CD4-positive, alpha-beta T cell treated with Interferon alpha-2 for 1 hour (primary cell): Measurements from ENCODE around the gene UVRAG.

ENCODE experiments used
- DNase-seq, 2 donors: peaks; one replicate each; pipeline ENCODE4 v3.0.0-alpha.2; 2020 to 2022

The UVRAG gene

DNA sequence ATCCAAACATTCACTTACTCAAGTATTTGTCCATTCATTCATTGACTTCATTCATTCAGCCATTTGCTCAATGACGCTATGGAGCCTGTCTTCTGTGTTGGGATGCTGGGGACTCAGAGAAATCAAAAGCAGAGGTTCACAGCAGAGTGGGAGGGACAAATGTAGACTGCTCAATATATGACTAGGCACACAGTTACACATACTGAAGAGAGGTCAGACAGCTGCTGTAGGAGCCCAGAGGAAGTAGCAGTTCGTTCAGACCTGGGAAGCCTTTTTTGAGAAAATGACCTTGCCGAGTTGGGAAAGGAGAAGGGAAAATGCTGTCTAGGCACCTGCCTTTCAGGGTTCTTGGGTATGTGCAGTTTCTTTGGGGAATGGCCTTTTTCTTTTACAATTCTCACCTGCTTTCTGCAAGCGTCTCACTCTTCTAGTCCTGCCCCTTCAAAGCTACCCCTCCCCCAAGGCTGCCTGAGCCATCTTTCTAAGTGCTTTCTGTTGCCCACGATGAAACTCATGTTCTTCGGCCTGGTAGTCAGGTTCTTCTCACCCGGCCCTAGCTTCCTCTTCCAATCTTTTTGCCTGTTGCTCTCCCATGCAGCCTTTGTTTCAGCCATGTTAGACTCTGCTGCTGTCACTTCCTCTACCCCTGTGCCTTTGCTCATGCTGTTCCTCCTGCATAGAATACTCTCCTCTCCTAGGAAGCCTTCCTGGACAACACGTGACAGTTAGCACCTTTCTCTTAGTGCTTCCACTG is 4.2 kb upstream of the UVRAG start:
- no peak for DNase-seq

DNA sequence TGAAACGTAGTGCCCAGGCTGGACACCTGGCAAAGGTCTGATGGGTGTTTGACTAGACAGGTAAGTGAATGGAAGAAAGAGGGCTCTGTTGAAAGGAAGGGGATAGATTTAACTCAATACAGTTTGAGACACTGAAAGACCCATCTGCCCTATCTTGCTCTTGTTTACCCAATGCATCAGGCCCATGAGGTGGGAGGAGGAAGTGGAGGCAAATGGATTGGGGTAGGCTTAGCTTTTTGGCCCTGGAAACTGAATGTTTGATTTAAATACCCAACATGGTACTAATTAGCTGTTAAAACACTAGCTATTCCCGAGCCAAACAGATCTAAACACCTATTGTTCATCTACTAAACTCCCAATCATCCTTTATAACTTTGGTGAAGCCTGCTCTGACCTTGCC is 3.5 kb upstream of the UVRAG start:
- DNase-seq, result no peak

DNA sequence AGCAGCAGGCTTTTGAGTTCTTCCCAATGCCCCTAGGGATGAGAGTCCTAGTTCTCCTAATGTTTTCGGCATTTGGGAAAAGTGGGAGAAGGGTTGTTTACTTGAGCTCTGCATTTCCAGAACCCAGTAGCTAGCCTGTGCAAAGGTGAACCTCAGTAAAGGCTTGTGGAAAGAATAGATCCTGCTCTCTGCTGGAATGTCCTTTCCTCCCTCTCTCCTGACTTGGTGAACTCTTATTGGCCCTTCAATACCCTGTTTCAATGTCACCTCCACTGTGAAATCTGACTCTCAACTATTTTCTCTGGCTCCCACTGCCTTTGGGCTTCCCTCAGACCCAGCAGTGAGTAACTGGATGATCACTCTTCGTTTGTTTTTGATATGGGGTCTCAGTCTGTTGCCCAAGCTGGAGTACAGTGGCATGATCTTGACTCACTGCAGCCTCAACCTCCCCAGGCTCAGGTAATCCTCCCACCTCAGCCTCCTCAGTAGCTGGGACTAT is 2.4 kb upstream of the UVRAG start:
- DNase-seq, result no peak

DNA sequence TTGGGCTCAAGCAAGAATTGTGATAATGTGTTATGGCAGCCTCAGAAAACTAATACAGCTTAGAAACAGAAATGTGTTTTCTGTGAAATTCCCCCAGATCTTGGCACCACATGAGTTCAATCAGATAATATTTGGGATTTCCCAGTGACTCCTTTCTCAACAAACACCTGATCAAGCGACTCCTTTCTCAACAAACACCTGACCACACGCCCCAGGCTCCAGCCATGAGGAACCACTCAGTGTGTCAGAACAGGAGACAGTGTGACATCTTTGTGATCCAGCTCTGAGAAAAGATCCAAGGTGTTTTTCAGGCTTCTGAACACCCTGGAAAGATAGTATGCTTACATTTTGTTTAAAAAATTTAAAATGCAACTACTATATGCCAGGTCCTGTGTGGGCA is 1.9 kb upstream of the UVRAG start:
- no peak for DNase-seq

DNA sequence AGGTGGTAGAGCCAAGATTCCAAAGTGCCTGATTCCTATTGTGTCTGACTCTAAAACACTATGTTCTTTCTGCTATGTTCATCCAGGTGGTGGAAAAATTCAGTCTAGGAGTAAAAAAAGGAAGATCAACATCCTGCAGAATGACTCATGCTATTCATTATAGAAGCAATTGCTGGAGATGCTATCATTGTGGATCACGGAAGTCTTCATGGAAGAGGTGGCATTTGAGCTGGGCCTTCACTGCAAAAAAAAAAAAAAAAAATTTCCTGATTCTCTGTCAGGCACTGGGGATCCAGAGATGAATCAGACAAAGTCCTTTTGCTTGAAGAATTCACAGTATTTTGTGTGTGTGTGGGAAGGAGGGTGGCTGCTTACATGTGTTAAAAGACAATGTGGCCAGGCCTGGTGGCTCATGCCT is 1.4 kb upstream of the UVRAG start:
- DNase-seq, result no peak

DNA sequence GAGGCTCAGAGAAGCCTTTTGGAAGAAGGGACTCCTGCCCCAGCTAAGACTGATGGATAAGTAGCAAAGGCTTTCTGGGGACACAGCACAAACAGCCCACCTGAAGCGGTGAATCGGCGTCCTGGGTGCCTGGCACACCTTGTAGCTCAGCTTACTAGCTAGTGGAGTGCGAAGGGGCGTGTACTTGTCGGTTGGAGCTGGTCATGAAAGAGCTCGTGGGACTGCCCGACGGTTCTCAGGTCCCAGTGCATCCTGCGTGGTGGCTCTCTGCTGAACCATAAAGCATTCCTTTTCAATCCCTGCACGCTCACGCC is 690 bp upstream of the UVRAG start:
- DNase-seq, result no peak

DNA sequence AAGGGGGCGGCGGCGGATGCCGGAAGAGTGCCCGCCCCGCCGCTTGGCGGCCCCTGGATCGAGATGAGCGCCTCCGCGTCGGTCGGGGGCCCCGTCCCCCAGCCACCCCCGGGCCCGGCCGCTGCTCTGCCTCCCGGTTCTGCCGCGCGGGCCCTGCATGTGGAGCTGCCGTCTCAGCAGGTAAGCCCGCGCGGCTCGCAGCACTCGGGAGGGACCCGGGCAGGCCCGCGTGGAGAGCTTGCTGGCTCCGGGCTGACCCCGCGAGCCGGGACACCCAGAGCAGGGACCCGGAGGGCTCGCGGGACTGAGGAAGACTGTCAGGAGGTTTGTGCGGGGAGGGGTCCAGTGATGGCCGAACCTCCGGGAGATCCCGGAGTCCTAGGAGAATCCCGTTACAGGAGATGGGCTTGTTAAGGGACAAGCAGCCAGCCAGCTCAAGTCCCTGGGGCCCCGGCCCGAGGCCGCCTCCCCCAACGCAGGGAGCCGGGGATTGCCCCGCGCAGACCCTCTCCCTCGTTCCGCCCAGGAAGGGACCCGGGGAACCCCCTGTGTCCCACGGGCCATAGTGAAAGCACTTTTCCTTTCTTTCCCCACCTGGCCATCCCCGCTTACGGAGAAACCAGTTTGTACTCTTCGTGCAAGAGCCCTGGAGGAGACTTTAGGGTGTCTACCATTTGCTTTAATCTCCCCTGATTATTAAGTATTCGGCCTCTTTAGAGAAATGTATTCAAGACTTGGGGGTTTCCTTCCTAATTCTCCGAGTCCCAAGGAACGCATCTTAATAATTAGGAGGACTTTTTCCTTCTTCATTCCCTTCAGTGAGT is 547 bp downstream of the UVRAG start:
- peak; percentile 45 to 66 for DNase-seq

DNA sequence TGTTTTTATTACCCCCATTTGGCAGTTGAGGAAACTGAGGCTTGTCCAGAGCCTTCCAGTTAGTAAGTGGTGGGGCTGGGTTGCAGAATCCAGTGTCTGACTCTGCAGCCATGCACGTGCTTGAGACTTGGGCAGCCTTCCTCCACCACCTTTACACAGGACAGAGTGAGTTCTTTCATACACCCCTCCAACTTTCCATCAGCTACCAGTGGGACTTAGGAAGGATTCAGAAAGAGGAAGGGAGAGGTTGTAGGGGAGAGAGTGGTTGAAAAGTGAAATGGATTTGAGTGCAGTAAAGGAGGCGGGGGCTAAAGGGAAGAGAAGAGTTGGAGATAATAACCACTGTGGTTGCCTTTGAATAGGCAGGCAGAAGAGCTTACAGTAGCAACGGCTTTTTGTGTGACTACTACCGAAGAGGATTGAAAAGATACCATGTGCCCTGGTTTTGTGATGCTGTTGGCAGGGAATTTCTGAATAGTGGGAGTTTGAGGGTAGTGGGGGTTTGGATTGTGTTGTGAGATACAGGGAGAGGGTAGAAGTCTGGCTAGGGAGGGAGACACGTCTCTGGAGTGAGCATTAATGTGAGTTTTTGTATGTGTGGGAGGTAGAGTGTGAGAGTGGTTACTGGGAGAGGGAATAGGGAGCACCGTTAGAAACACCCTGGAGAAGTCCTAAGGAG is 1.7 kb downstream of the UVRAG start:
- DNase-seq, result peak in 1 of 2 donors; percentile 25

DNA sequence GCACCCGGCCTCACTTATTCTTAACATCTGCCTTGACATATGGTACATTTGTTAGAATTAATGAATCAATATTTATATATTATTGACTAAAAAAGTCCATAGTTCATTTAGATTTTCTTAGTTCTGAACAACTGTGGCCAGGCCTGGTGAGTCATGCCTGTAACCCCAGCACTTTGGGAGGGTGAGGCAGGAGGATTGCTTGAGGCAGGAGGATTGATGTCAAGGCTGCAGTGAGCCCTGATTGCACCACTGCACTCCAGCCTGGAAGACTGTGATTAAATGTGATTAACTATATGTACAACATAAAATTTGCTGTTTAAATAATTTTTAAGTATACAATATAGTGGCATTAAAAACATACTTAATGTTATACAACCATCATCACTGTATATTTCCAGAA is 5.6 kb downstream of the UVRAG start:
- no peak for DNase-seq

DNA sequence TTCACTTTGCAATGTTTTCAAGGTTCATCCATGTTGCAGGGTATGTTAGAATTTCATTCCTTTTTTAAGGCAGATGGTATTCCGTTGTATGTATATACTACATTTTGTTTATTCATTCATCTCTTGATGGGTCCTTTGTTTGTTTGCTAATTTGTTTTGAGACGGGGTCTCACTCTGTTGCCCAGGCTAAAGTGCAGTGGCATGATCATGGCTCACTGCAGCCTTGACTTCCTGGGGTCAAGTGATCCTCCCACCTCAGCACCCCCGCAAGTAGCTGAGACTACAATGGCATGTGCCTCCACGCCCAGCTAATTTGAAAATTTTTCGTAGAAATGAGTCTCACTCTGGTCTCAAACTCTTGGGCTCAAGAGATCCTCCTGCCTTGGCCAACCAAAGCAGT is 6.2 kb downstream of the UVRAG start:
- no peak for DNase-seq

DNA sequence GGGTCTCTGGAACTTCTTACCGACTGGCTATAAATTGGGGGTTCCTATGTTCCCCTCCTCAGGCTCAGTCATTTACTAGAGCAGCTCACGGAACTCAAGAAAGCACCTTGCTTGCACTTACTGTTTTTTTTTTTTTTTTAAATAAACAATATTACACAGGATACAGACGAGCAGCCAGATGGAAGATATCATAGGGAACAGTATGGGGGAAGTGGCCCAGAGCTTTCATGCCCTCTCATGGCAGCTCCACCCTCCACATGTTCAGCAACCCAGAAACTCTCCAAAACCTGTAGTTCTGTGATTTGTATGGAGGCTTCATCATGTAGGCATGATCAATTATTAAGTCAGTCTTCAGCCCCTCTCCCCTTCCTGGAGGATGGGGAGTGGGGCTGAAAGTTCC is 7.5 kb downstream of the UVRAG start:
- DNase-seq, result peak in 1 of 2 donors; percentile 22

DNA sequence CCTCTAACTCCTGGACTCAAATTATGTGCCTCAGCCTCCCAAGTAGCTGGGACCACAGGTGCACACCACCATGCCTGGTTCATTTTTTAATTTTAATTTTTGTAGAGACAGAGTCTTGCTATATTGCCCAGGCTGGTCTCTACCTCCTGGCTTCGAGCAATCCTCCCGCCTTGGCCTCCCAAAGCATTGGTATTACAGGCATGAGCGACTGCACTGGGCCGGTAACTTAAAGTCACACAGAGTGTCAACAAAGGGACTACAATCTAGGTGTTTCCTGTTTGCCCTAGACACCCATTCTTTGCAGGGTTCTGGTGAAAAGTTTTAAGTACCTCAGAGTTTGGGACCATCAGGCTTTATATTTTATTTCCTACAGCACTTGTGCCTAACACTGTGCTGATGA is 8.4 kb downstream of the UVRAG start:
- no peak for DNase-seq

DNA sequence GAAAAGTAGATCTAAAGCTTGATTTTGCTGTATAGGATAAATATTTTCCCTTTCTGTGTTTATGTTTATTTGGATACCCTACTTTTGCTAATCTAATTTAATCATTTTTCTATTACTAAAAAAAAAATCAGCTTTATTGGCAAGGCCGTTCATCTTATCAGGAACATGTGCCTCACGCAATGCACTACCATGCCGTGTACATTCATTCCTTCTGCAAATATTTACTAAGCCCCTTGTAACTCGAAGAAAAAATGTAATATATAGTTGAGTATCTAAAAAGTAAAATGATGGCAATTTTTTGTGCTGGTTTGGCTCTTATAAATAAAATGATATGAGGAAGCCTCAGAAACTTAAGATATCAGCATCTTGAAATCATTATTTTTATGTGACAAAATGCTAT is 8.9 kb downstream of the UVRAG start:
- DNase-seq, result no peak

DNA sequence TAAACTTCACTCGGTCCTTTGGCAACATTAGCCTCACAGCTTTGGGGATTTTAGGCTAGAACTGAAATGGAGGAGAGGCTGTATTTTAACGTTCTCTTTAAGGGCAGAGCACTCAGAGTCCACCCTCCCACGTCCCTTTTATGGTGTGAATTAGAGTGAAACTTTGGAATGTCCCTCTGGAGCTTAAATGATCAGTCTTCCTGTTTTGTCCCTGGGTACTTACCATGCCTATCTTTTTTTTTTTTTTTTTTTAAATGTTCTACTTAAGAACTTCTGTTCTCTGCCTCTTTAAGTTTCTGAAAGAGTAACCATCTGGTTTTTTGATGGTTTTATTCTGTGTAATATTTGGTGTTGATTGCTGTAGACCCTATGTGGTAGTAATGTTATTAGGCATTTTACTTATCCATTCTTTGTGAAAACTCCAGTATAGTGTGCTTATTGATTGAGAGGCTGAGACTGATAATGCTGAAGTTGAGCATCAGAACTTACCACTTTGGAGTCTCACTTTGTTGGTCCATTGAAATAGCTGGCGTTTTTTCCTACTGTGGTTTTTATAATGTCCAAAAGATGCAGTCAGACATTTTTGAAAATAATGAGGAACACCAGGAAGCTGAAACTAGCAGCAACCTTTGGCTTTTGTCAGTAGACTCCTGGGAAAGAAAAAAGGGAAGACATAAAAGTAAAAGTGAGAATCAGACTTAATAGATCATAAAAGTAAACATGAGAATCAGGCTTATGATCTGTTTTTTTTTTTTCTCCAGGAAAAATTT is 11.6 kb downstream of the UVRAG start:
- DNase-seq, result no peak

DNA sequence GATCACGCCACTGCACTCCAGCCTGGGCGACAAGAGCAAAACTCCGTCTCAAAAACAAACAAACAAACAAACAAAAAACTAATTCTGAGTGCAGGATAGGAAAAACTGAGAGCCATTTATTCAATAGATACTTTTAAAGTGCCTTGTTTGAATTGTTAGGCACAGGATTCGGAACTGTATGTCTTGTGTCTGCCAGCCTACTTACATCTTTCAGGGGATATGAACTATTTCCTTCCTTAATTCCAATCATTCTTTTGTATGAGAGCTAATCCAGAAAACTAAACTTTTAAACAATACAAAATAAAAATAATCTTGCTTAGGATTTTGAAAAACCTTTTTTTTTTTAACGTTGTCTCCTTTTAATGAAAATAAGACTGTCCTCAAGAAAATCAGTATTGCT is 12.6 kb downstream of the UVRAG start:
- no peak for DNase-seq

DNA sequence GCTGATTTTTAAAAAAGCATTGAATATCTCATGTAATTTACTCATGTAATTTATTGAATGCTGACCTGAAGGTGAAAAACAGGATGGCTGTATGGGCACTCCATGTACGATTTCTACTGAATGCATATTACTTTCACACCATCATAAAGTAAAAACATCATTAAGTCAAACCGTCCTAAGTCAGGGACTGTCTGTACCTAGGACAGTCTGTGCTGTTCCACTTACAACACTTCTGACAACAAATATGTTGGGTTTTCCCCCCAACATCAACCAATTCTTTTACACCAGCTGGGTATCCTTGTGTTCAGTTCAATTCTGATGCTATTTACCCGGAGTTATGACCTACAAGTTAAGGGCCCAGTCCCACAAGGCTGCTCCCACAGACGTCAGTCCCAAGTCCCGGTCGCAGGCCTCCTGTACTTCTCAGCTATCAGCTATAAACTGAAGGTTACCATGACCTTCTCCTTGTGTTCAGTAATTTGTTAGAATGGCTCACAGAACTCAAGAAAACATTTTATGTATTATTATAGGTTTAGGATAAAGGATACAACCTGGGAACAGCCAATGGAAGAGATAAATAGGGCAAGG is 17.0 kb downstream of the UVRAG start:
- DNase-seq, result no peak

DNA sequence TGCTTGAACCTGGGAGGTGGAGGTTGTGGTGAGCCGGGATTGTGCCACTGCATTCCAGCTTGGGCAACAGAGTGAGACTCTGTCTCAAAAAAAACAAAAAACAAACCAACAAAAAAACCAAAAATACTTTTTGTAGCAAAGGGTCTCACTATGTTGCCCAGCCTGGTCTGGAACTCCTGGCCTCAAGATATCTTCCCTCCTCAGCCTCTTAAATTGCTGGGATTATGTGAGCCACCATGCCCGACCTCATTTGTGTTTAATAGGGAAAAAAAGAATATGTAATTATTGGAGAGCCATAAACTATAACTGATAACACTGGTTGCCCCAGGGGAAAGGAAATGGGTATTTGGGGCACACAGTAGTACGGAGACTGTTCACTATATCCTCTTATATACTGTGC is 19.7 kb downstream of the UVRAG start:
- no peak for DNase-seq

DNA sequence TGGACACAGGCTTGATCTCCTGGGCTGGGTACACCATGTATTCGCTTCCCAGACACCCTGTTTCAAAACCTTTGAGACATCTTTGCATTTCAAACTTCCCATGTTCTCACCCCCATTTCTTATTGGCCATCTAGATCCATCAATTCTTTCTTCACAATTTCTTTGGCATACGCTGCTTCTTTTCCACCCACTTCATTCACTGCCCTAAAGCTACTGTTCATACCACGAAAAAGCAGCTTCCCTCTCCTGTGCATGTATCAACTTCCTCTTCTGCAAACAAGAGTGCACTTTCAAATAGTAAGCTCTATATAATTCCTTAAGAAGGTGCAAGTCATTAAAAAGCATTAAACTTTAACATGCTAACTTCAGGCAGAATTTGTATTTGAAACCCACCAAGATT is 21.4 kb downstream of the UVRAG start:
- no peak for DNase-seq

DNA sequence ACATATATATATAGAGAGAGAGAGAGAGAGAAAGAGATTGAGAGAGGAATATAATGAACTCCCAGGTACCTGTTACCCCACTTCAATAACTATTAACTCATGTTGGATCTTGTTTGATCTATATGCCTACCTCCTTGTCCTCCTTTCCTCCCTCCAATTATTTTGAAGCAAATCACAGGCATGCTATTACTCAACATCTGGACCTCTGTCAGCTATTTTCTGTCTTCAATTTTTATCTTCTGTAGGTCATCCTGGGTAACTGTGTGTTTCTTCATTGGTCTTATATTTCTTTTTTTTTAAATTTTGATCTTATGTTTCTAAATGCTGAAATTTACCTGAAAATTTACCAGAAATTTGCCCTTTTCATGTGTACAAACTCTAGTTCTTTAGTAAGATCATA is 24.8 kb downstream of the UVRAG start:
- DNase-seq, result no peak

DNA sequence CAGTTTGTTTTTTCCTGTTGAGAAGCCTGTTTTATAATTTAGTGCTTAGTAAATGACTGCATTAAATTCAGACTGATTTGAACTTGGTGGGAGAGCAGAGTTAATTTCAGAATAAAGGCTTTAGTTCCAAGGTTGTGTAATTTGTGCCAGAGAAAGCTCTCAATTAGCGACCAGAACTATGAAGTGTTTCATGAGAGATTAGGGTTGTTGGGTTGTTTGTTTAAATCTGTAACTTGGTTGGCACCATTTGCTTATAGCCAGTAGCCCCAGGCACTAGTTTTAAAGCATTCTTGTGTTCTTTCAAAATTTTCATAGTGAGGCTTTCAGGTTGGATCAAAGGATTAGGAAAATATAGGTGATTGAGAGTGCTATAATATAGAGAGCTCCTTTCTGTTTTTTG is 25.5 kb downstream of the UVRAG start:
- DNase-seq, result no peak

DNA sequence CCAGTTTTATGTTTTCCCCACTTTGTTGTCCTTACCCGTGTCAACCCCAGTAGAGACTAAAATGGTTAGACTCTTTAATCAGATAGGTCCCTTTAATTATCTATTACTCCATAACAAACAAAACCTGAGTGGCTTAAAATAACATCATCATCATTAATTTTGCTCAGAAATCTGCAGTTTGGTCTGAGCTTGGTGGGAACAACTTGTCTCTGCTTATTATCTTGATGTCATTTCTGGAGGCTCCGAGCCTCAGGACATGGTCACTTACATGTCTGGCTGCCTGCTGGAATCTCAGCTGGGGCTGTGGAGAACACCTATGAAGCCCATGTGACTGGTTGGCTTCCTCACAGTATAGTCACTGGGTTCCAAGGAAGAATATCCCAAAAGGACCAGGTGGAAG is 26.7 kb downstream of the UVRAG start:
- DNase-seq, result no peak

DNA sequence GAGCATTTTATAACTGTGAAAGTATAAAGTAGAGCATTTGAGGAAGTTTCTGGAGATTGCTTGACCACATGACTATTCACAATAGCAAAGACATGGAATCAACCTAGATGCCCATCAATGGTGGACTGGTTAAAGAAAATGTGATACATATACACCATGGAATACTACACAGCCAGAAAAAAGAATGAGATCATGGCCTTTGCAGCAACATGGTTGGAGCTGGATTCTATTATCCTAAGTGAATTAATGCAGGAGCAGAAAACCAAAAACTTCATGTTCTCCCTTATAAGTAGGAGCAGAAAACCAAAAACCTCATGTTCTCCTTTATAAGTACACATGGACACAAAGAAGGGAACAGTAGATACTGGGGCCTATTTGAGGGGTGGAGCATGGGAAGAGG is 30.3 kb downstream of the UVRAG start:
- DNase-seq, result no peak

DNA sequence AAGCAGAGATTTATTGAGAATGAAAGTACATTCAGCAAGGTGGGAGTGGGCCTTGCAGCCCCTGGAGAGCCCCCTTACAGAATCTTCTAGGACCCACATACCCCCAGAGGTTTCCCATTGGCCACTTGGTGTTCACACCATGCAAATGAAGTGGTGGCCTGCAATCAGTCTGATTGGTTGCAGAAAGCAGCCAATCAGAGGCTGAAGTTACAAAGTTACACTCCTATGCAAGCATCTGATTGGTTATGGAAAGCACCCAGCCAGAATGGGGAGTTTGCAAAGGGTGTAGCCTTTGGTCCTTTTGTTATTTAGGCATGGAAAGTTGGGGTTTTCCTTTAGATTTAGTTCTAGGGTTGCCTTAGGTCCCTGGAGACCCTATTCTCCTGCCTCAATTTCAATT is 34.9 kb downstream of the UVRAG start:
- no peak for DNase-seq
